ENCODE results near the gene KIF1B. TPM values are rescaled to one million over a fixed set of nuclear protein-coding genes. Genes with fewer than 3 reads are reported as not detected.

Gene KIF1B
- total and polyA plus RNA-seq, 8 donors, result 36.0 to 46.7 (median 39.7) TPM

DNA sequence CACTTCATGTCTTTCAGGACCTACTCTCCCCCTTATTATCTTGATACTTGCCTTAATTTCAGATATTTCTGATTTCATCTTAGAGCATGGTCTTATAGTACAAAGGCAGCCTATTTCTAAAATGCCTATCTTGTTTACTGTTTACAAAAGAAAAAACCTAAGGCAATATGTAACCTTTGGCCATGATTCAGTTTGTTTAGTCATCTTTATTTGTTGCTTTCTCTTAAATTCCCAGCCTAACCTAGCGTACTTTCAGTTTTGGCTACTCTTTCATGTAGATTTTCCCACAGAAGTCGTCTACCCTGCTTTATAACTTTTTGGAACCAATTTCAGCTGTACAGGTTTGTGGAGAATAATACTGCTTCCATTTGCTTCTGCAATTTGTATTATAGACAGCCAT lies 81.8 kb downstream of the KIF1B start:
- Histone ChIP-seq H3K27ac (peak overlapping the region in 1 of 2 donors; percentile 31), H3K4me1 (peaks cover 0 to 4% of the 10 kb centered on the region in 2 donors), H3K4me3 (no peak overlapping the region), H3K9me3 (no peaks in the 10 kb centered on the region), H3K27me3 (no peaks in the 10 kb centered on the region), H3K36me3 (peaks cover 6 to 78% of the 10 kb centered on the region in 2 donors)
- intact Hi-C loops (cut with DNase I), result no loop called here
- DNase-seq, result no peak
- no peak for ATAC-seq
- TF ChIP-seq, protein P1, sequence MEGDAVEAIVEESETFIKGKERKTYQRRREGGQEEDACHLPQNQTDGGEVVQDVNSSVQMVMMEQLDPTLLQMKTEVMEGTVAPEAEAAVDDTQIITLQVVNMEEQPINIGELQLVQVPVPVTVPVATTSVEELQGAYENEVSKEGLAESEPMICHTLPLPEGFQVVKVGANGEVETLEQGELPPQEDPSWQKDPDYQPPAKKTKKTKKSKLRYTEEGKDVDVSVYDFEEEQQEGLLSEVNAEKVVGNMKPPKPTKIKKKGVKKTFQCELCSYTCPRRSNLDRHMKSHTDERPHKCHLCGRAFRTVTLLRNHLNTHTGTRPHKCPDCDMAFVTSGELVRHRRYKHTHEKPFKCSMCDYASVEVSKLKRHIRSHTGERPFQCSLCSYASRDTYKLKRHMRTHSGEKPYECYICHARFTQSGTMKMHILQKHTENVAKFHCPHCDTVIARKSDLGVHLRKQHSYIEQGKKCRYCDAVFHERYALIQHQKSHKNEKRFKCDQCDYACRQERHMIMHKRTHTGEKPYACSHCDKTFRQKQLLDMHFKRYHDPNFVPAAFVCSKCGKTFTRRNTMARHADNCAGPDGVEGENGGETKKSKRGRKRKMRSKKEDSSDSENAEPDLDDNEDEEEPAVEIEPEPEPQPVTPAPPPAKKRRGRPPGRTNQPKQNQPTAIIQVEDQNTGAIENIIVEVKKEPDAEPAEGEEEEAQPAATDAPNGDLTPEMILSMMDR (IDR thresholded peaks at IDR 0.05), result no peak

GRCh38 chr1:10295481-10296085 lies 85.2 kb downstream of the KIF1B start:
- H3K27ac ChIP-seq, result no peak overlapping the region
- no peaks in the 10 kb centered on the region for H3K27me3 ChIP-seq
- TF ChIP-seq, protein P1 (IDR thresholded peaks at IDR 0.05), result no peak
- no peak overlapping the region for H3K4me3 ChIP-seq
- ATAC-seq, result no peak
- H3K36me3 ChIP-seq, result peaks cover 8 to 72% of the 10 kb centered on the region in 2 donors
- peaks cover 6 to 18% of the 10 kb centered on the region in 2 donors for H3K4me1 ChIP-seq
- DNase-seq, result no peak
- intact Hi-C loops (cut with DNase I), result no loop called here
- H3K9me3 ChIP-seq, result no peaks in the 10 kb centered on the region

GRCh38 chr1:10299151-10299550 lies 88.8 kb downstream of the KIF1B start:
- ATAC-seq (peak; percentile 81), DNase-seq (no peak)
- TF ChIP-seq, protein P1 (IDR thresholded peaks at IDR 0.05), result no peak
- Histone ChIP-seq H3K27me3 (no peaks in the 10 kb centered on the region), H3K27ac (peak overlapping the region; percentile 29 to 37), H3K9me3 (no peaks in the 10 kb centered on the region), H3K4me1 (peaks cover 6 to 24% of the 10 kb centered on the region in 2 donors), H3K36me3 (peaks cover 8 to 61% of the 10 kb centered on the region in 2 donors), H3K4me3 (no peak overlapping the region)
- intact Hi-C loops (cut with DNase I), result no loop called here

- peaks cover under 1 to 42% of the 10 kb centered on the region in 2 donors for H3K36me3 ChIP-seq
- H3K4me3 ChIP-seq, result no peak overlapping the region
- H3K27ac ChIP-seq, result no peak overlapping the region
- H3K27me3 ChIP-seq, result no peaks in the 10 kb centered on the region
- TF ChIP-seq, protein P1 (IDR thresholded peaks at IDR 0.05), result no peak
- no peak for ATAC-seq
- intact Hi-C loops (cut with DNase I), result no loop called here
- H3K9me3 ChIP-seq, result no peaks in the 10 kb centered on the region
- no peak for DNase-seq
- peaks cover 6 to 20% of the 10 kb centered on the region in 2 donors for H3K4me1 ChIP-seq
Measured at GRCh38 chr1:10302416-10302815, 92.0 kb downstream of the KIF1B start.

GRCh38 chr1:10304295-10304694 lies 93.9 kb downstream of the KIF1B start:
- Histone ChIP-seq H3K36me3 (peaks cover 0 to 36% of the 10 kb centered on the region in 2 donors), H3K27me3 (no peaks in the 10 kb centered on the region), H3K4me3 (no peak overlapping the region), H3K27ac (no peak overlapping the region), H3K4me1 (peaks cover 5 to 18% of the 10 kb centered on the region in 2 donors), H3K9me3 (no peaks in the 10 kb centered on the region)
- DNase-seq, result no peak
- TF ChIP-seq, protein P1 (IDR thresholded peaks at IDR 0.05), result no peak
- ATAC-seq, result no peak
- intact Hi-C loops (cut with DNase I), result no loop called here
